Liver (tissue), 9 donors: ENCODE data around the gene USP6NL. TPM values are rescaled to one million over a fixed set of nuclear protein-coding genes. Genes with fewer than 3 reads are reported as not detected.

Experiments
- DNase-seq: peaks from one replicate; pipeline ENCODE4 v3.0.0-alpha.2; 2017; ENCODE audit warnings: low spot score
- H3K27ac ChIP-seq, 2 donors: one replicate each; pipeline ENCODE4 v1.7.0; 2013; ENCODE audit warnings: inconsistent platforms in 2 of 2, low read length in 2 of 2, control low read depth in 1 of 2, low read depth in 1 of 2, mild to moderate bottlenecking in 1 of 2
- H3K27me3 ChIP-seq, 4 donors: one replicate each; pipeline versions ENCODE4 v1.6.1 to v1.7.0; 2013; ENCODE audit warnings: low read length in 3 of 4, inconsistent platforms in 1 of 4, mild to moderate bottlenecking in 1 of 4, moderate library complexity in 1 of 4; ENCODE audit not compliant: control insufficient read depth in 4 of 4, insufficient read depth in 4 of 4
- H3K36me3 ChIP-seq, 4 donors: one replicate each; pipeline versions ENCODE4 v1.6.1 to v1.7.0; 2013; ENCODE audit warnings: low read length in 3 of 4, mild to moderate bottlenecking in 3 of 4, low read depth in 1 of 4, moderate library complexity in 1 of 4; ENCODE audit not compliant: control insufficient read depth in 4 of 4, insufficient read depth in 3 of 4
- H3K4me1 ChIP-seq, 4 donors: one replicate each; pipeline versions ENCODE4 v1.6.1 to v1.7.0; 2013; ENCODE audit warnings: low read length in 3 of 4, mild to moderate bottlenecking in 3 of 4, moderate library complexity in 1 of 4; ENCODE audit not compliant: control insufficient read depth in 4 of 4, insufficient read depth in 4 of 4
- H3K4me3 ChIP-seq, 3 donors: one replicate each; pipeline versions ENCODE4 v1.6.1 to v1.7.0; 2013; ENCODE audit warnings: low read length in 3 of 3, control low read depth in 1 of 3, low read depth in 1 of 3, mild to moderate bottlenecking in 1 of 3
- H3K9ac ChIP-seq, 2 donors: one replicate each; pipeline ENCODE4 v1.7.0; 2013; ENCODE audit warnings: low read length in 2 of 2, mild to moderate bottlenecking in 2 of 2, moderate library complexity in 2 of 2, control low read depth in 1 of 2, low read depth in 1 of 2
- H3K9me3 ChIP-seq, 4 donors: one replicate each; pipeline versions ENCODE4 v1.6.1 to v1.7.0; 2013; ENCODE audit warnings: low read length in 3 of 4; ENCODE audit not compliant: control insufficient read depth in 4 of 4
- FOXA1 ChIP-seq: IDR thresholded peaks from 2 replicates; pipeline ENCODE4 v1.6.1; 2016; ENCODE audit warnings: antibody characterized with exemption
- FOXA2 ChIP-seq: IDR thresholded peaks from 2 replicates; pipeline ENCODE4 v1.6.1; 2016; ENCODE audit warnings: antibody characterized with exemption
- GABPA ChIP-seq, 2 donors: IDR thresholded peaks in 1 of 2; conservative IDR thresholded peaks in 1 of 2; 2 replicates each; pipeline ENCODE4 v1.6.1; 2016; ENCODE audit warnings: antibody characterized with exemption in 2 of 2, mild to moderate bottlenecking in 1 of 2, moderate library complexity in 1 of 2
- HNF4A ChIP-seq, 2 donors: conservative IDR thresholded peaks; 2 replicates each; pipeline ENCODE4 v1.6.1; 2016; ENCODE audit warnings: antibody characterized with exemption in 2 of 2, mild to moderate bottlenecking in 2 of 2
- HNF4G ChIP-seq: IDR thresholded peaks from 2 replicates; pipeline ENCODE4 v1.6.1; 2016; ENCODE audit warnings: antibody characterized with exemption
- JUND ChIP-seq, 2 donors: IDR thresholded peaks; 2 replicates each; pipeline ENCODE4 v1.6.1; 2016; ENCODE audit warnings: antibody characterized with exemption in 2 of 2
- RAD21 ChIP-seq, 2 donors: IDR thresholded peaks; 2 replicates each; pipeline ENCODE4 v1.6.1; 2016; ENCODE audit warnings: antibody characterized with exemption in 2 of 2, mild to moderate bottlenecking in 2 of 2
- RXRA ChIP-seq, 2 donors: IDR thresholded peaks; 2 replicates each; pipeline ENCODE4 v1.6.1; 2017 to 2018; ENCODE audit warnings: antibody characterized with exemption in 2 of 2, mild to moderate bottlenecking in 1 of 2
- YY1 ChIP-seq: IDR thresholded peaks from 2 replicates; pipeline ENCODE4 v1.6.1; 2016; ENCODE audit warnings: antibody characterized with exemption, mild to moderate bottlenecking
- WGBS: extraction: QIAGEN DNeasy Blood & Tissue Kit; methylation state at CpG from one replicate; pipeline ENCODE4 v1.1.7; 2013; 5-methylcytosine and 5-hydroxymethylcytosine counted together
- polyA plus RNA-seq, 2 donors: library from polyadenylated mRNA; stranded (reverse) in 1 of 2; unstranded in 1 of 2; fragments of 200-250 nt in 1 of 2; fragments of >200 nt in 1 of 2; fragmentation: Nextera tagmentation in 1 of 2; extraction: Ambion mirVana in 1 of 2; gene quantifications; one replicate each; pipeline versions ENCODE4 v1.2.1 to v1.2.3, GENCODE V29; 2013 to 2015
- total RNA-seq, 2 donors: library from RNA; depleted of rRNA; stranded (reverse); fragments of >200 nt; gene quantifications; one replicate each; pipeline ENCODE4 v1.2.3, GENCODE V29; 2014
- TF ChIP-seq, protein P1 (sequence below): IDR thresholded peaks from 2 replicates; pipeline ENCODE4 v1.6.1; 2016; ENCODE audit warnings: antibody characterized with exemption
- TF ChIP-seq, protein P2 (sequence below): fragments of 150-350 bp; IDR thresholded peaks from 2 replicates; pipeline ENCODE4 v1.5.1; 2017; ENCODE audit warnings: improper control_type of control experiment, low read depth, low read length; ENCODE audit not compliant: missing input control
- TF ChIP-seq, protein P3 (sequence below): IDR thresholded peaks from 2 replicates; pipeline ENCODE4 v1.6.1; 2016; ENCODE audit warnings: antibody characterized with exemption
- TF ChIP-seq, protein P4 (sequence below): IDR thresholded peaks from 2 replicates; pipeline ENCODE4 v1.6.1; 2016; ENCODE audit warnings: antibody characterized with exemption
- donor health status: healthy.
- donor health status: healthy.
- donor health status: healthy.
- donor health status: healthy.
- donor health status: healthy.

The USP6NL gene
- total and polyA plus RNA-seq, 4 donors, result 3.8 to 15.0 (median 10.2) TPM

DNA sequence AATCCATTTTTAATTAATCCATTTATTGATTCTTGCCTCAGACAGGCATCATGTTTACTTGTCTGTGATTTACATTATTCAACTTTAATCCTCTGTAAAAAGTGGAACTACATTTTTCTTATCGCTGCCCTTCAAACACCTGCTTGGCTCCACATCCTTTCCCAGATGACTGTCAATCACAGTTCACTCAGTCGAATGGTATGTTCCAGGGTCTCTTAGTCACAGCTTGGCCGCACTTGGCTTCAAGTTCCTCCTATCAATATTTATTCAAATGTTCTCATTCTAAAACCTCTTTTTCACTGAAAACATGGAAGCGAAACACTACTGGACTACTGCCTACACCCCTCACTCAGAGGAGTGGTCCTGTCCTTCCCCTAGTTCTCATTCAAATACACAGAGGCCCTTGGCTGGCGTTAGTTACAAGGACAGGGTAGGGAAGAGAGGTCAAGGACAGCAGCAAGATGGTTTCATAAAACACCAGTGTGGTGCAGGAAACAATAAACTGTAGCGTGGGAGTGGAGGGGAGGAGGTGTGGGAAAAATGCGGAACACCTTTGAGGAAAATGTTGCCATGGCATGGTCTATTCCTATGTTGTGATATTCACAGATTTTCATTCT is 143.2 kb downstream of the USP6NL start:
- TF ChIP-seq, protein P1, sequence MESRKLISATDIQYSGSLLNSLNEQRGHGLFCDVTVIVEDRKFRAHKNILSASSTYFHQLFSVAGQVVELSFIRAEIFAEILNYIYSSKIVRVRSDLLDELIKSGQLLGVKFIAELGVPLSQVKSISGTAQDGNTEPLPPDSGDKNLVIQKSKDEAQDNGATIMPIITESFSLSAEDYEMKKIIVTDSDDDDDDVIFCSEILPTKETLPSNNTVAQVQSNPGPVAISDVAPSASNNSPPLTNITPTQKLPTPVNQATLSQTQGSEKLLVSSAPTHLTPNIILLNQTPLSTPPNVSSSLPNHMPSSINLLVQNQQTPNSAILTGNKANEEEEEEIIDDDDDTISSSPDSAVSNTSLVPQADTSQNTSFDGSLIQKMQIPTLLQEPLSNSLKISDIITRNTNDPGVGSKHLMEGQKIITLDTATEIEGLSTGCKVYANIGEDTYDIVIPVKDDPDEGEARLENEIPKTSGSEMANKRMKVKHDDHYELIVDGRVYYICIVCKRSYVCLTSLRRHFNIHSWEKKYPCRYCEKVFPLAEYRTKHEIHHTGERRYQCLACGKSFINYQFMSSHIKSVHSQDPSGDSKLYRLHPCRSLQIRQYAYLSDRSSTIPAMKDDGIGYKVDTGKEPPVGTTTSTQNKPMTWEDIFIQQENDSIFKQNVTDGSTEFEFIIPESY, result no peak
- no peak for TF ChIP-seq HNF4G
- H3K9me3 ChIP-seq, result no peaks in the 10 kb centered on the region
- H3K4me3 ChIP-seq, result no peak overlapping the region
- WGBS, result 92% methylated on average over 7 of the region's 7 CpGs
- H3K27ac ChIP-seq, result no peak overlapping the region
- no peaks in the 10 kb centered on the region for H3K27me3 ChIP-seq
- no peaks in the 10 kb centered on the region for H3K4me1 ChIP-seq
- H3K36me3 ChIP-seq, result peaks cover 0 to 32% (median 18%) of the 10 kb centered on the region in 4 donors
- no peak overlapping the region for H3K9ac ChIP-seq
- DNase-seq, result no peak

DNA sequence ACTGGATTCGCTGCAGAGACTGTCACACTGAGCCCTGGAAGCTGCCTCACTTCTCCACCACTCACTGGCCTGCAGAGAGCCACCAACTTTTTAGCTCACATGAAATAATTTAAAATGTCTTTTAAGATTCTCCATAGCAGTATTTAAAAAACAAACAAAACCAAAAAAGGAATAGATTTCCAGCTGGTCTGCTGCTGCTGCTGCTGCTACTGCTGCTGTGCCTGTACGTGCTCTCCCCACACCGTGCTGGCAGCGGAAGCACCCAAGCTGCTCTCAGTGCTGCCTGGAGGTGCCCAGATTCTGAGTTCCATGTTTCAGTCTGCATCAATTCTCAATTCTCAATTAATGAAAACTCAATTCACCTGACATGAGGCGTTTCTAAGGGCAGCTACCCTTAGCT is 146.0 kb downstream of the USP6NL start:
- Histone ChIP-seq H3K4me3 (no peak overlapping the region), H3K27me3 (no peaks in the 10 kb centered on the region), H3K27ac (no peak overlapping the region), H3K36me3 (peaks cover 4 to 46% (median 33%) of the 10 kb centered on the region in 4 donors), H3K4me1 (no peaks in the 10 kb centered on the region), H3K9me3 (no peaks in the 10 kb centered on the region), H3K9ac (no peak overlapping the region)
- no peak for DNase-seq
- 87% methylated on average over 5 of the region's 5 CpGs for WGBS
- TF ChIP-seq, protein P2, sequence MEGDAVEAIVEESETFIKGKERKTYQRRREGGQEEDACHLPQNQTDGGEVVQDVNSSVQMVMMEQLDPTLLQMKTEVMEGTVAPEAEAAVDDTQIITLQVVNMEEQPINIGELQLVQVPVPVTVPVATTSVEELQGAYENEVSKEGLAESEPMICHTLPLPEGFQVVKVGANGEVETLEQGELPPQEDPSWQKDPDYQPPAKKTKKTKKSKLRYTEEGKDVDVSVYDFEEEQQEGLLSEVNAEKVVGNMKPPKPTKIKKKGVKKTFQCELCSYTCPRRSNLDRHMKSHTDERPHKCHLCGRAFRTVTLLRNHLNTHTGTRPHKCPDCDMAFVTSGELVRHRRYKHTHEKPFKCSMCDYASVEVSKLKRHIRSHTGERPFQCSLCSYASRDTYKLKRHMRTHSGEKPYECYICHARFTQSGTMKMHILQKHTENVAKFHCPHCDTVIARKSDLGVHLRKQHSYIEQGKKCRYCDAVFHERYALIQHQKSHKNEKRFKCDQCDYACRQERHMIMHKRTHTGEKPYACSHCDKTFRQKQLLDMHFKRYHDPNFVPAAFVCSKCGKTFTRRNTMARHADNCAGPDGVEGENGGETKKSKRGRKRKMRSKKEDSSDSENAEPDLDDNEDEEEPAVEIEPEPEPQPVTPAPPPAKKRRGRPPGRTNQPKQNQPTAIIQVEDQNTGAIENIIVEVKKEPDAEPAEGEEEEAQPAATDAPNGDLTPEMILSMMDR, result no peak
- no peak for TF ChIP-seq HNF4A (conservative IDR thresholded peaks at IDR 0.05)
- no peak for TF ChIP-seq YY1
- TF ChIP-seq JUND (IDR thresholded peaks at IDR 0.05), result no peak
- no peak for TF ChIP-seq RAD21 (IDR thresholded peaks at IDR 0.05)
- TF ChIP-seq HNF4G, result no peak
- TF ChIP-seq, protein P3, sequence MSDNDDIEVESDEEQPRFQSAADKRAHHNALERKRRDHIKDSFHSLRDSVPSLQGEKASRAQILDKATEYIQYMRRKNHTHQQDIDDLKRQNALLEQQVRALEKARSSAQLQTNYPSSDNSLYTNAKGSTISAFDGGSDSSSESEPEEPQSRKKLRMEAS, result no peak
- TF ChIP-seq, protein P1, result no peak
- TF ChIP-seq RXRA (IDR thresholded peaks at IDR 0.05), result no peak

DNA sequence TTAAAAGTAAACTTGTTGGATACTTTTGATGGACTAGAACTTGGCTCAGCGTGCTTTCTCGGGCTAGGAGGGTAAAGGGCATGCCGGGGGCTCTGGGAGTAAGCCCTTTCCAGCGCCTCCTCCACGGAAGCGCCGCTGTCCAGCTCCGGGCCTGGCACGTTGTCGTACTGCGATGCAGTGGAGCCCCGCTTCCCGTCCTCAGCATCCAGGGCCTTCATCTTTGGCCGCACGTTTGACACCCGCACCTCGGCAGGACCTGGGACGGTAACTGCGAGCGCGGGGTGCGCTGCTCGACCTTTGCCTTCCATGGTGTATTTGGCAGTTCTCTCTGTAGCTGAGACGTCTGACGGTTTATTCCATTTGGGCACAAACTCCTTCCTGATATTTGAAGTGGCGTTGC is 148.3 kb downstream of the USP6NL start:
- H3K4me1 ChIP-seq, result no peaks in the 10 kb centered on the region
- H3K36me3 ChIP-seq, result peaks cover 4 to 44% (median 32%) of the 10 kb centered on the region in 4 donors
- no peaks in the 10 kb centered on the region for H3K9me3 ChIP-seq
- H3K4me3 ChIP-seq, result no peak overlapping the region
- DNase-seq, result no peak
- TF ChIP-seq FOXA2, result no peak
- TF ChIP-seq HNF4G, result no peak
- TF ChIP-seq, protein P2, result no peak
- TF ChIP-seq GABPA (IDR thresholded peaks at IDR 0.05 in 1 of 2, conservative IDR thresholded peaks at IDR 0.05 in 1 of 2), result no peak
- no peak for TF ChIP-seq RXRA (IDR thresholded peaks at IDR 0.05)
- TF ChIP-seq FOXA1, result no peak
- TF ChIP-seq, protein P1, result no peak
- TF ChIP-seq, protein P4, sequence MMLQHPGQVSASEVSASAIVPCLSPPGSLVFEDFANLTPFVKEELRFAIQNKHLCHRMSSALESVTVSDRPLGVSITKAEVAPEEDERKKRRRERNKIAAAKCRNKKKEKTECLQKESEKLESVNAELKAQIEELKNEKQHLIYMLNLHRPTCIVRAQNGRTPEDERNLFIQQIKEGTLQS, result no peak
- H3K27me3 ChIP-seq, result no peaks in the 10 kb centered on the region
- H3K9ac ChIP-seq, result no peak overlapping the region
- 97% methylated on average over 26 of the region's 26 CpGs for WGBS
- H3K27ac ChIP-seq, result no peak overlapping the region
